Measurements from ENCODE around the gene ITGB1. TPM values are rescaled to one million over a fixed set of nuclear protein-coding genes. Genes with fewer than 3 reads are reported as not detected.

The ITGB1 gene
- total RNA-seq, 1 donor from 2014 or later, result 946 TPM

GRCh38 chr10:32954545-32955298, 3.3 kb downstream of the ITGB1 start:
- Mint-ChIP-seq H3K27ac (ENCODE audit: unreplicated experiment) (peak overlapping the region; percentile 70), H3K27me3 (ENCODE audit: unreplicated experiment) (no peaks in the 10 kb centered on the region), H3K4me3 (ENCODE audit: unreplicated experiment) (peak overlapping the region; percentile 81), H3K9me3 (ENCODE audit: unreplicated experiment) (no peaks in the 10 kb centered on the region), H3K4me1 (ENCODE audit: unreplicated experiment) (peaks cover 79% of the 10 kb centered on the region), H3K36me3 (ENCODE audit: unreplicated experiment) (no peaks in the 10 kb centered on the region)
- TF ChIP-seq CTCF (IDR thresholded peaks at IDR 0.05), result no peak
- no peak for DNase-seq (ENCODE audit: extremely low spot score, unreplicated experiment)

GRCh38 chr10:32954080-32954479, 4.0 kb downstream of the ITGB1 start:
- H3K4me1 Mint-ChIP-seq (ENCODE audit: unreplicated experiment), result peaks cover 78% of the 10 kb centered on the region
- H3K9me3 Mint-ChIP-seq (ENCODE audit: unreplicated experiment), result no peaks in the 10 kb centered on the region
- no peak for TF ChIP-seq CTCF (IDR thresholded peaks at IDR 0.05)
- peak overlapping the region; percentile 70 for H3K27ac Mint-ChIP-seq (ENCODE audit: unreplicated experiment)
- no peaks in the 10 kb centered on the region for H3K36me3 Mint-ChIP-seq (ENCODE audit: unreplicated experiment)
- H3K4me3 Mint-ChIP-seq (ENCODE audit: unreplicated experiment), result peak overlapping the region; percentile 42
- DNase-seq (ENCODE audit: extremely low spot score, unreplicated experiment), result no peak
- H3K27me3 Mint-ChIP-seq (ENCODE audit: unreplicated experiment), result no peaks in the 10 kb centered on the region

- no peak for TF ChIP-seq CTCF (IDR thresholded peaks at IDR 0.05)
- H3K4me3 Mint-ChIP-seq (ENCODE audit: unreplicated experiment), result peak overlapping the region; percentile 42
- H3K9me3 Mint-ChIP-seq (ENCODE audit: unreplicated experiment), result no peaks in the 10 kb centered on the region
- peaks cover 81% of the 10 kb centered on the region for H3K4me1 Mint-ChIP-seq (ENCODE audit: unreplicated experiment)
- H3K27me3 Mint-ChIP-seq (ENCODE audit: unreplicated experiment), result no peaks in the 10 kb centered on the region
- no peaks in the 10 kb centered on the region for H3K36me3 Mint-ChIP-seq (ENCODE audit: unreplicated experiment)
- no peak for DNase-seq (ENCODE audit: extremely low spot score, unreplicated experiment)
- H3K27ac Mint-ChIP-seq (ENCODE audit: unreplicated experiment), result peak overlapping the region; percentile 74
Observed at GRCh38 chr10:32953277-32953927, 4.6 kb downstream of the ITGB1 start.

GRCh38 chr10:32952541-32953276, 5.3 kb downstream of the ITGB1 start:
- TF ChIP-seq CTCF (IDR thresholded peaks at IDR 0.05), result no peak
- Mint-ChIP-seq H3K9me3 (ENCODE audit: unreplicated experiment) (no peaks in the 10 kb centered on the region), H3K27ac (ENCODE audit: unreplicated experiment) (peak overlapping the region; percentile 74), H3K4me3 (ENCODE audit: unreplicated experiment) (no peak overlapping the region), H3K27me3 (ENCODE audit: unreplicated experiment) (no peaks in the 10 kb centered on the region), H3K4me1 (ENCODE audit: unreplicated experiment) (peaks cover 84% of the 10 kb centered on the region), H3K36me3 (ENCODE audit: unreplicated experiment) (no peaks in the 10 kb centered on the region)
- no peak for DNase-seq (ENCODE audit: extremely low spot score, unreplicated experiment)

- DNase-seq (ENCODE audit: extremely low spot score, unreplicated experiment), result no peak
- Mint-ChIP-seq H3K27ac (ENCODE audit: unreplicated experiment) (peak overlapping the region; percentile 74), H3K36me3 (ENCODE audit: unreplicated experiment) (no peaks in the 10 kb centered on the region), H3K9me3 (ENCODE audit: unreplicated experiment) (no peaks in the 10 kb centered on the region), H3K4me1 (ENCODE audit: unreplicated experiment) (peaks cover 84% of the 10 kb centered on the region), H3K27me3 (ENCODE audit: unreplicated experiment) (no peaks in the 10 kb centered on the region), H3K4me3 (ENCODE audit: unreplicated experiment) (no peak overlapping the region)
- TF ChIP-seq CTCF (IDR thresholded peaks at IDR 0.05), result no peak
Observed at GRCh38 chr10:32952094-32952493, 5.9 kb downstream of the ITGB1 start.
